Stimulated activated memory B cell treated with anti-CD40 and anti-IgM and Interleukin-4, amounts not matched to agents 10 μg/mL and 1 μg/mL and 100 μg/mL, for 72 hours (primary cell): Measurements from ENCODE around the gene CARF.

Experiments
- ATAC-seq: fragments of 150-1000 bp; cut with Tn5 transposase; 2 replicates; pipeline ENCODE4 v1.10.0; 2021
- H3K27ac Mint-ChIP-seq: one replicate; pipeline ENCODE4 v1.8.0; 2022; ENCODE audit warnings: mild to moderate bottlenecking, mixed read lengths
- H3K27me3 Mint-ChIP-seq: one replicate; pipeline ENCODE4 v1.8.0; 2022; ENCODE audit warnings: mixed read lengths
- H3K36me3 Mint-ChIP-seq: one replicate; pipeline ENCODE4 v1.8.0; 2022; ENCODE audit warnings: mixed read lengths
- H3K4me1 Mint-ChIP-seq: one replicate; pipeline ENCODE4 v1.8.0; 2022; ENCODE audit warnings: mixed read lengths
- H3K4me3 Mint-ChIP-seq: one replicate; pipeline ENCODE4 v1.8.0; 2022; ENCODE audit warnings: mild to moderate bottlenecking, moderate library complexity, mixed read lengths
- H3K9me3 Mint-ChIP-seq: one replicate; pipeline ENCODE4 v1.8.0; 2022; ENCODE audit warnings: mixed read lengths

Gene CARF

GRCh38 chr2:203025592-203025991 lies 113.5 kb downstream of the CARF start:
- H3K36me3 Mint-ChIP-seq: peaks cover 6% of the 10 kb centered on the region
- H3K4me1 Mint-ChIP-seq: no peaks in the 10 kb centered on the region
- H3K9me3 Mint-ChIP-seq: no peaks in the 10 kb centered on the region
- H3K27me3 Mint-ChIP-seq: no peaks in the 10 kb centered on the region
- no peak for ATAC-seq
- peak overlapping the region; percentile 13 for H3K27ac Mint-ChIP-seq
- no peak overlapping the region for H3K4me3 Mint-ChIP-seq

DNA sequence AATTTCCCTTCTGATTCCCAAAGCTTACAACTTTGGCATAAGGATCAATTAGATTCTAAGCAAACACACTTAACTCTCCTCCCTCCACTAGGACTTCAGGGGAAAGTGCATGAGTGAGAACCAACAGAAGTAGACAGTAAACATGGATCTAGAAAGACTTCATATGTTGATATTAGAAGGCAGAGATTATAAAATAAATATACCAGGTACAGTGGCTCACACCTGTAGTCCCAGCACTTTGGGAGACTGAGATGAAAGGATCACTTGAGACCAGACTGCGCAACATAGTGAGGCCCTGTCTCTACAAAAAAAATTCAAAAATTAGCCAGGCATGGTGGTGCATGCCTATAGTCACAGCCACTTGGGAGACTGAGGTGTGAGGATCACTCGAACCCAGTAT lies 118.5 kb downstream of the CARF start:
- Mint-ChIP-seq H3K4me1 (peaks cover 6% of the 10 kb centered on the region), H3K27ac (no peak overlapping the region), H3K4me3 (no peak overlapping the region), H3K36me3 (peaks cover 5% of the 10 kb centered on the region), H3K9me3 (no peaks in the 10 kb centered on the region), H3K27me3 (no peaks in the 10 kb centered on the region)
- ATAC-seq: no peak

- no peak overlapping the region for H3K27ac Mint-ChIP-seq
- H3K36me3 Mint-ChIP-seq: peaks cover 5% of the 10 kb centered on the region
- H3K9me3 Mint-ChIP-seq: no peaks in the 10 kb centered on the region
- H3K27me3 Mint-ChIP-seq: no peaks in the 10 kb centered on the region
- H3K4me1 Mint-ChIP-seq: peaks cover 6% of the 10 kb centered on the region
- ATAC-seq: no peak
- H3K4me3 Mint-ChIP-seq: no peak overlapping the region
These were observed 118.9 kb downstream of the CARF start for GRCh38 chr2:203030991-203031390.

DNA sequence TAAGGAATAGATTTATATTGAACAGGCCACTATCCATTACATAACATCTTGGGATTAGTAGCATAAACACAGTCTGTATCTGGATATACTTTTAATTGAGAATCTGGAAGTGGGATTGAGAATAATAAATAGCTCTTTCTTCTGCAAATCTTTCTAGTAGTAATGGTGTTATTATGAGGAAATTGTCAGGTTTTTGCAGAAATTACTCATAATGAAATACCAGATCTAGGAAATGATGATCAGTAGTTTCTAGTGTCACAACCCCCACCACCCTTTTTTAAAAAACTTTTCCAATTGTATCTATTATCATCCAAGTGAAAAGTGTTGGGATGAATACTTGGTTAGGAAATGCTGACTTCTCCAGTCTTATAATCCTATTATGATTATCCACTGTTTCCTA lies 121.3 kb downstream of the CARF start:
- Mint-ChIP-seq H3K4me1 (peaks cover 6% of the 10 kb centered on the region), H3K4me3 (no peak overlapping the region), H3K27me3 (no peaks in the 10 kb centered on the region), H3K27ac (no peak overlapping the region), H3K9me3 (no peaks in the 10 kb centered on the region), H3K36me3 (peaks cover 5% of the 10 kb centered on the region)
- no peak for ATAC-seq

DNA sequence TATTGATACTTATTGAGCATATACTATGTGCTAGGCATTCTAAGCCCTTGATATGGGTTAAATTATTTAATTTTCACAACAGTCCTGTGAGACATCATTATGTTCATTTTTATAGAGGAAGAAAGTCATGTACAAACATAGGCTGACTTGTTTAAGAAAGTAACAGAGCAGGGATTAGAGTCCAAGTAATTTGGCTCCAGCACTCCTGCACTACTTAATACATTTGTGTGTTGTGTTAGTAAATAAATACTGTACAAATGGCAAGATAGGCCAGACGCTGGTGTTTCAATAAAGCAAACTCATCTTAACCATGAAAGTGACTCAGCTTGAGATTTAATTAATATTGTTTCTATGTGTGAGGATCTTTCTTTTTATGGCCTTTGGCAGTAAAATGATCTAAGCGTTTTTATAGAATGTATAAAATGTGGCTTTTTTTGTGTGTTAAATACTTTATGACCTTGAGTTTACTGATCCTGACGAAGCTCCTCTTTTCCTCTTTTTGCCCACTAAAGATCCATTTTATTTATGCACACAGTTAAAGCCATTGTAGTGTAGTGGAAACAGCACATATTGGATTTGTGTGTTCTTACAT lies 123.9 kb downstream of the CARF start:
- Mint-ChIP-seq H3K4me1 (peaks cover 13% of the 10 kb centered on the region), H3K36me3 (peaks cover 24% of the 10 kb centered on the region), H3K27ac (no peak overlapping the region), H3K27me3 (no peaks in the 10 kb centered on the region), H3K4me3 (no peak overlapping the region), H3K9me3 (no peaks in the 10 kb centered on the region)
- ATAC-seq: no peak
